HCT116 (cell line): ENCODE data around the gene SORCS2.

Experiments used
- CTCF ChIP-seq, 3 experiments: fragments of 200-600 bp in 1 of 3; sonication (generic) in 1 of 3; IDR thresholded peaks in 2 of 3; conservative IDR thresholded peaks in 1 of 3; 2 replicates each; pipeline ENCODE4 v1.5.1; 2012 to 2017; ENCODE audit warnings: low read depth in 2 of 3, low read length in 2 of 3, antibody characterized with exemption in 1 of 3, borderline replicate concordance in 1 of 3, control low read depth in 1 of 3, mild to moderate bottlenecking in 1 of 3, mixed read lengths in 1 of 3, mixed run types in 1 of 3, moderate library complexity in 1 of 3; ENCODE audit not compliant: insufficient read depth in 1 of 3
- POLR2A ChIP-seq: IDR thresholded peaks from 2 replicates; pipeline ENCODE4 v1.7.0; 2011; ENCODE audit warnings: borderline replicate concordance; ENCODE audit not compliant: insufficient read depth, insufficient read length; ENCODE audit errors: extremely low read depth

- TF ChIP-seq POLR2A: no peak
- no peak for TF ChIP-seq CTCF (IDR thresholded peaks at IDR 0.05 in 2 of 3, conservative IDR thresholded peaks at IDR 0.05 in 1 of 3; ENCODE audit: borderline replicate concordance in 1 of 3, insufficient read depth in 1 of 3, low read depth in 2 of 3, low read length in 2 of 3)
Measured at GRCh38 chr4:7398104-7398423, 205.7 kb downstream of the SORCS2 start.
